A673 (cell line): Measurements from ENCODE around the gene DOK4.

ENCODE experiments used
- EZH2 ChIP-seq: fragments of 200-600 bp; sonication (generic); IDR thresholded peaks from 2 replicates; pipeline ENCODE4 v1.6.1; 2017; ENCODE audit warnings: borderline replicate concordance, low read depth, mild to moderate bottlenecking, mixed read lengths, antibody characterized with exemption, low read length; ENCODE audit not compliant: poor library complexity, severe bottlenecking
- TF ChIP-seq, protein P1 (sequence below): fragments of 300-800, 200-600 bp; sonication (generic); conservative IDR thresholded peaks from 2 replicates; pipeline ENCODE4 v1.5.1; 2017; ENCODE audit warnings: low read depth, mild to moderate bottlenecking, antibody characterized with exemption, low read length, moderate library complexity, mixed read lengths

DNA sequence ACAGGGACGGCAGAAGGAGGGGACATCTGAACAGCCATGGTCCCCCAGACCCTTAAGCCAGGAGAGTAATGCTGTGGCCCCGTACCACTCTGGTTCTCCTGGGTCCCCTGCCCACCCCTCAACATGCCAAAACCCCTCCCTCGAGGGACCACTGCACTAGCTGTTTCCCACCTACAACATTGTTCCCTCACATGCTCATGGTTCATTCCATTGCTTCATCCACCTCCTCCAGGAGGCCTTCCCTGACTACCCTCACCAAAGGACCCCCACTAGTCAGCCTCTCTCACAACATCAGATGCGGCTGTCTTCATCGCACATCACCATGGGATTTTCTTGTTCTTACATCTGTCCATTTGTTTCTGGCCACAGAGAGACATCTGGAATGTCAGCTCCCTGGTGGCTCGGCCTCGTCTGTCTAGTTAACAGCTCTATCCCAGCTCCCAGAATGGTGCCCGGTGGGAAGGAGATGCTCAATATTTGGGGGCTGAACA, 1.7 kb downstream of the DOK4 start:
- TF ChIP-seq, protein P1, sequence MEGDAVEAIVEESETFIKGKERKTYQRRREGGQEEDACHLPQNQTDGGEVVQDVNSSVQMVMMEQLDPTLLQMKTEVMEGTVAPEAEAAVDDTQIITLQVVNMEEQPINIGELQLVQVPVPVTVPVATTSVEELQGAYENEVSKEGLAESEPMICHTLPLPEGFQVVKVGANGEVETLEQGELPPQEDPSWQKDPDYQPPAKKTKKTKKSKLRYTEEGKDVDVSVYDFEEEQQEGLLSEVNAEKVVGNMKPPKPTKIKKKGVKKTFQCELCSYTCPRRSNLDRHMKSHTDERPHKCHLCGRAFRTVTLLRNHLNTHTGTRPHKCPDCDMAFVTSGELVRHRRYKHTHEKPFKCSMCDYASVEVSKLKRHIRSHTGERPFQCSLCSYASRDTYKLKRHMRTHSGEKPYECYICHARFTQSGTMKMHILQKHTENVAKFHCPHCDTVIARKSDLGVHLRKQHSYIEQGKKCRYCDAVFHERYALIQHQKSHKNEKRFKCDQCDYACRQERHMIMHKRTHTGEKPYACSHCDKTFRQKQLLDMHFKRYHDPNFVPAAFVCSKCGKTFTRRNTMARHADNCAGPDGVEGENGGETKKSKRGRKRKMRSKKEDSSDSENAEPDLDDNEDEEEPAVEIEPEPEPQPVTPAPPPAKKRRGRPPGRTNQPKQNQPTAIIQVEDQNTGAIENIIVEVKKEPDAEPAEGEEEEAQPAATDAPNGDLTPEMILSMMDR, result no peak
- no peak for TF ChIP-seq EZH2
